ENCODE data around the gene PRR3. TPM values are rescaled to one million over a fixed set of nuclear protein-coding genes. Genes with fewer than 3 reads are reported as not detected.

PRR3 gene
- total and polyA plus RNA-seq, 2 of the 13 experiments (the other 11 are each of a cell fraction or from before 2014, with no cell fraction given) = 14.6 to 21.2 TPM

- peak; percentile 34; the same call in 1 of the 2 replicates for TF ChIP-seq PRDM4 (CRISPR knock-in tag; IDR thresholded peaks at IDR 0.05; ENCODE audit: borderline replicate concordance)
- peak; percentile 91 for TF ChIP-seq SNAI1 (CRISPR knock-in tag; IDR thresholded peaks at IDR 0.05; ENCODE audit: borderline replicate concordance)
- TF ChIP-seq MTA1 (CRISPR knock-in tag; IDR thresholded peaks at IDR 0.05; ENCODE audit: borderline replicate concordance) = peak; percentile 57; the same call in 1 of the 2 replicates
- TF ChIP-seq TEAD2 (CRISPR knock-in tag; IDR thresholded peaks at IDR 0.05) = peak; percentile 75; the same call in 1 of the 2 replicates
- TF ChIP-seq FOSL2 (CRISPR knock-in tag; IDR thresholded peaks at IDR 0.05) = peak; percentile 57
- peak; percentile 87 for TF ChIP-seq CBFB (CRISPR knock-in tag; IDR thresholded peaks at IDR 0.05)
- peak; percentile 98 for TF ChIP-seq KLF9 (CRISPR knock-in tag; IDR thresholded peaks at IDR 0.05; ENCODE audit: low read depth)
- peak; percentile 99 for TF ChIP-seq POLR2AphosphoS5 (IDR thresholded peaks at IDR 0.05; ENCODE audit: low read depth, low read length)
- peak; percentile 95 for TF ChIP-seq ZNF788 (CRISPR knock-in tag; IDR thresholded peaks at IDR 0.05; ENCODE audit: borderline replicate concordance)
- TF ChIP-seq ZNF7 (CRISPR knock-in tag; IDR thresholded peaks at IDR 0.05) = no peak
- TF ChIP-seq DMTF1 (CRISPR knock-in tag; IDR thresholded peaks at IDR 0.05) = peak; percentile 90
- no peak for TF ChIP-seq NFIB (CRISPR knock-in tag; IDR thresholded peaks at IDR 0.05; ENCODE audit: borderline replicate concordance)
- 0 out of 2 replicates have a peak, but pooled peaks have one; percentile 17 for TF ChIP-seq ZNF597 (CRISPR knock-in tag; IDR thresholded peaks at IDR 0.05)
- TF ChIP-seq ATF3 (CRISPR knock-in tag; IDR thresholded peaks at IDR 0.05) = peak; percentile 76
- no peak for TF ChIP-seq HHEX (CRISPR knock-in tag; IDR thresholded peaks at IDR 0.05)
- TF ChIP-seq ZNF512 (CRISPR knock-in tag; IDR thresholded peaks at IDR 0.05) = 0 out of 2 replicates have a peak, but pooled peaks have one; percentile 44
- TF ChIP-seq ZSCAN22 (CRISPR knock-in tag; IDR thresholded peaks at IDR 0.05) = no peak
- peak; percentile 96 for TF ChIP-seq HBP1 (CRISPR knock-in tag; IDR thresholded peaks at IDR 0.05; ENCODE audit: low read depth)
- TF ChIP-seq ZNF510 (CRISPR knock-in tag; IDR thresholded peaks at IDR 0.05; ENCODE audit: low read depth) = peak; percentile 28; the same call in 1 of the 2 replicates
These were observed 14.1 kb downstream of the PRR3 start, which contains the start of gene ABCF1 (continued) for GRCh38 chr6:30571075-30571761.
